ENCODE data around the gene ZFYVE16. TPM values are rescaled to one million over a fixed set of nuclear protein-coding genes. Genes with fewer than 3 reads are reported as not detected.
"Not testable (repeated sequence)": the region's sequence is repeated elsewhere in the genome, so short reads cannot be mapped to it uniquely, and the experiment has no call there.

The ZFYVE16 gene
- total RNA-seq, 1 donor from 2014 or later, result 113 TPM

DNA sequence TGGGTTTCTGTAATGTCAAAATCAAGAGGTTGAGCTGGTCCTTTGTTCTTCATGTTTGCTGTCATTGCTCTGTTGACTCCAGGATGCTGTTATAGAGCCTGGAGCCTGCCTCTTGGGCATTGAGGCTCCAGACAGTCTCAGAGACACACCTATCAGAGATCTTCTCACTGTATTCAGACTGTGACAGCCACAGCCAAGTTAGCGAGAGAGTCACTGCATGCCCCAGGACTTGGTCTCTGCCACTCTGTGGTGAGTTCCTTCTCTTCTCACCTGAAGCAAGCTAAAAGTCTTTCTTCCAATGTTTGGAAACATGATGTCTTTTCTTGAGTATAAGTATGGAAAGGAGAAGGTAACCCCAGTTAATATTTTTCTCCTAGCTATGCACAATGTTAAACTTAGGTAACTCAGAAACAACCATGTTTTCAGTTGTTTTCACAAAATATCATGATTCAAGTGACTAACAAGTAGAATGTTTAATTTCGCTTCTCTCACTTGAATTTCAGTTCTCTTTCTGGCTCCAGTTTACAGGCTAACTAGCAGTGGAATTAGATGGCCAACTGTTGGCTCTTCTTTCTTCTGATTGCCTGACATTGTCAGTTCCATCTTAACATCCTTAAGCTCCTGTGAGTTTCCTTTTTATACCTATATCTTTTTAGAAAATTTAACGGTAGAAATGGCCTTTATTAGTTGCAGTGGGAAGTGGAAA, 20.6 kb upstream of the ZFYVE16 start:
- no peak for TF ChIP-seq EZH2phosphoT487 (IDR thresholded peaks at IDR 0.05)
- no peak for TF ChIP-seq EZH2 (IDR thresholded peaks at IDR 0.05)
- no peak for TF ChIP-seq CTCF (IDR thresholded peaks at IDR 0.05)
- no peaks in the 10 kb centered on the region for H3K4me1 ChIP-seq
- DNase-seq (ENCODE audit: low spot score), result no peak
- no peaks in the 10 kb centered on the region for H3K36me3 ChIP-seq
- H3K4me3 Mint-ChIP-seq, result no peak overlapping the region
- H3K9ac ChIP-seq, result no peak overlapping the region
- no peak overlapping the region for H3K27ac Mint-ChIP-seq
- no peaks in the 10 kb centered on the region for H3K36me3 Mint-ChIP-seq
- no peak overlapping the region for H3K4me2 ChIP-seq
- no peaks in the 10 kb centered on the region for H3K27me3 ChIP-seq
- H4K20me1 ChIP-seq (ENCODE audit: low read depth), result no peaks in the 10 kb centered on the region
- no peak overlapping the region for H3K4me3 ChIP-seq
- H2AFZ ChIP-seq (replicated peaks), result no peak overlapping the region
- no peaks in the 10 kb centered on the region for H3K9me3 ChIP-seq (ENCODE audit: low read depth)
- H3F3A ChIP-seq (ENCODE audit: low read depth), result no peaks in the 10 kb centered on the region
- H3K9me3 Mint-ChIP-seq, result no peaks in the 10 kb centered on the region
- no peaks in the 10 kb centered on the region for H3K79me2 ChIP-seq (ENCODE audit: low read depth)
- H3K27ac ChIP-seq, result no peak overlapping the region
- peaks cover 4% of the 10 kb centered on the region for H3K4me1 Mint-ChIP-seq
- peaks cover 2% of the 10 kb centered on the region for H3K27me3 Mint-ChIP-seq (ENCODE audit: insufficient read depth, low read depth)

DNA sequence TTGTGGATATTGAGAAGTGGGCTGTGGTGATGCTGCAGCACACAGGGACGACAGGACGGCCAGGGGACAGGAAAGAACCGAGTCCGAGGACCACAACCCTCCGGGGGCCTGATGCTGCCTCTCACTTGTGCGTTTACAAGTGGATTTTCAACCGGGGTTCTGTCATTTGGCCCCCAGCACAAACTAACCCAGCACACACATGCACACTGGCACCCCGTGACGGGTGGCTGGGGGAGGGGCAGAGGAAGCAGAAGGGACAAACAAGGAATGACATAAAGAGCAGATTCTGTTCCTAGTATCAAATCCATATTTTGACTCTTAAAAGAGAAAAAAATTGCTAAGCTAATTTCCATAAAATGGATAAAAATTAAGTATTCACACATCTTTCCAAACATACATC, 18.3 kb upstream of the ZFYVE16 start:
- Histone ChIP-seq H3K27me3 (no peaks in the 10 kb centered on the region), H3K9ac (no peak overlapping the region), H3K27ac (no peak overlapping the region), H3K36me3 (no peaks in the 10 kb centered on the region), H3K9me3 (ENCODE audit: low read depth) (no peaks in the 10 kb centered on the region), H3K4me1 (no peaks in the 10 kb centered on the region), H3K4me3 (no peak overlapping the region), H4K20me1 (ENCODE audit: low read depth) (no peaks in the 10 kb centered on the region), H2AFZ (replicated peaks) (peak overlapping the region; percentile 57), H3K4me2 (no peak overlapping the region), H3K79me2 (ENCODE audit: low read depth) (no peaks in the 10 kb centered on the region), H3F3A (ENCODE audit: low read depth) (no peaks in the 10 kb centered on the region)
- TF ChIP-seq EZH2phosphoT487 (IDR thresholded peaks at IDR 0.05) (no peak), EZH2 (IDR thresholded peaks at IDR 0.05) (no peak), CTCF (IDR thresholded peaks at IDR 0.05) (no peak)
- H3K36me3 Mint-ChIP-seq, result no peaks in the 10 kb centered on the region
- peaks cover 4% of the 10 kb centered on the region for H3K4me1 Mint-ChIP-seq
- H3K9me3 Mint-ChIP-seq, result peaks cover 9% of the 10 kb centered on the region
- no peak overlapping the region for H3K4me3 Mint-ChIP-seq
- peaks cover 5% of the 10 kb centered on the region for H3K27me3 Mint-ChIP-seq (ENCODE audit: insufficient read depth, low read depth)
- DNase-seq (ENCODE audit: low spot score), result no peak
- H3K27ac Mint-ChIP-seq, result no peak overlapping the region

GRCh38 chr5:80390413-80390812, 17.5 kb upstream of the ZFYVE16 start:
- not testable (repeated sequence) for H3K9me3 Mint-ChIP-seq; H3K36me3 Mint-ChIP-seq; H3K4me1 ChIP-seq; H3K9ac ChIP-seq; H3K4me2 ChIP-seq; H3K36me3 ChIP-seq; H3K4me1 Mint-ChIP-seq; H3F3A ChIP-seq (ENCODE audit: low read depth); H3K79me2 ChIP-seq (ENCODE audit: low read depth); H3K27ac ChIP-seq; H3K9me3 ChIP-seq (ENCODE audit: low read depth); H3K4me3 Mint-ChIP-seq; H3K4me3 ChIP-seq; DNase-seq (ENCODE audit: low spot score); H4K20me1 ChIP-seq (ENCODE audit: low read depth); H3K27me3 ChIP-seq; H3K27me3 Mint-ChIP-seq (ENCODE audit: insufficient read depth, low read depth)
- peak overlapping the region; percentile 50 for H3K27ac Mint-ChIP-seq
- peak overlapping the region; percentile 55 for H2AFZ ChIP-seq (replicated peaks)

GRCh38 chr5:80391267-80391666, 16.6 kb upstream of the ZFYVE16 start:
- not testable (repeated sequence) for H3K9ac ChIP-seq; H3K4me1 ChIP-seq; H3F3A ChIP-seq (ENCODE audit: low read depth); H2AFZ ChIP-seq (replicated peaks); H3K4me2 ChIP-seq; H3K27me3 ChIP-seq; H3K9me3 ChIP-seq (ENCODE audit: low read depth); H3K36me3 Mint-ChIP-seq; H3K36me3 ChIP-seq; H3K79me2 ChIP-seq (ENCODE audit: low read depth); H3K9me3 Mint-ChIP-seq; H3K4me1 Mint-ChIP-seq; H3K4me3 Mint-ChIP-seq; H3K27me3 Mint-ChIP-seq (ENCODE audit: insufficient read depth, low read depth); DNase-seq (ENCODE audit: low spot score); H3K27ac Mint-ChIP-seq; H3K4me3 ChIP-seq; H4K20me1 ChIP-seq (ENCODE audit: low read depth); H3K27ac ChIP-seq

All from neural progenitor cell (in vitro differentiated cells).